Gastroesophageal sphincter (tissue), 3 donors: ENCODE data around the gene DNAJC22.

Source experiments
- POLR2A ChIP-seq, 2 donors: fragments of 450-650 bp; IDR thresholded peaks; one replicate each; pipeline ENCODE4 v1.6.1; 2017; ENCODE audit warnings: antibody characterized with exemption in 2 of 2, mild to moderate bottlenecking in 2 of 2, moderate library complexity in 1 of 2
- POLR2AphosphoS5 ChIP-seq: sonication (generic); formaldehyde crosslinking; IDR thresholded peaks from one replicate; pipeline ENCODE4 v1.6.1; 2017; ENCODE audit warnings: antibody characterized with exemption
- TF ChIP-seq, protein P1 (sequence below), 4 experiments: fragments of 200-600 bp in 2 of 4; fragments of 450-650 bp in 2 of 4; sonication (generic) in 1 of 4; IDR thresholded peaks; one replicate each; pipeline ENCODE4 v1.5.1; 2017 to 2019; ENCODE audit warnings: antibody characterized with exemption in 4 of 4, mild to moderate bottlenecking in 2 of 4, moderate library complexity in 2 of 4

DNA sequence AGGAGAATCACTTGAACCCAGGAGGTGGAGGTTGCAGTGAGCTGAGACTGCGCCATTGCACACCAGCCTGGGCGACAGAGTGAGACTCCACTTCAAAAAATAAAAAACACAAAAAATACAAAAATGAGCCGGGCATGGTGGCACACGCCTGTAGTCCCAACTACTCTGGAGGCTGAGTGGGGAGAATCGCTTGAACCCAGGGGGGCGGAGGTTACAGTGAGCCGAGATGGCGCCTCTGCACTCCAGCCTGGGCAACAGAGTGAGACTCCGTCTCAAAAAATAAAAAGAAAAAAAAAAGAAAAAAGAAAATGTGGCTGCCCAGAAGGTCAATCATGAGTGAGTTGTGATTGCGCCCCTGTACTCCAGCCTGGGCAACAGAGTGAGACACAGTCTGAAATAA lies 9.2 kb downstream of the DNAJC22 start:
- TF ChIP-seq POLR2A (IDR thresholded peaks at IDR 0.05) (no peak), POLR2AphosphoS5 (no peak)
- TF ChIP-seq, protein P1, sequence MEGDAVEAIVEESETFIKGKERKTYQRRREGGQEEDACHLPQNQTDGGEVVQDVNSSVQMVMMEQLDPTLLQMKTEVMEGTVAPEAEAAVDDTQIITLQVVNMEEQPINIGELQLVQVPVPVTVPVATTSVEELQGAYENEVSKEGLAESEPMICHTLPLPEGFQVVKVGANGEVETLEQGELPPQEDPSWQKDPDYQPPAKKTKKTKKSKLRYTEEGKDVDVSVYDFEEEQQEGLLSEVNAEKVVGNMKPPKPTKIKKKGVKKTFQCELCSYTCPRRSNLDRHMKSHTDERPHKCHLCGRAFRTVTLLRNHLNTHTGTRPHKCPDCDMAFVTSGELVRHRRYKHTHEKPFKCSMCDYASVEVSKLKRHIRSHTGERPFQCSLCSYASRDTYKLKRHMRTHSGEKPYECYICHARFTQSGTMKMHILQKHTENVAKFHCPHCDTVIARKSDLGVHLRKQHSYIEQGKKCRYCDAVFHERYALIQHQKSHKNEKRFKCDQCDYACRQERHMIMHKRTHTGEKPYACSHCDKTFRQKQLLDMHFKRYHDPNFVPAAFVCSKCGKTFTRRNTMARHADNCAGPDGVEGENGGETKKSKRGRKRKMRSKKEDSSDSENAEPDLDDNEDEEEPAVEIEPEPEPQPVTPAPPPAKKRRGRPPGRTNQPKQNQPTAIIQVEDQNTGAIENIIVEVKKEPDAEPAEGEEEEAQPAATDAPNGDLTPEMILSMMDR (IDR thresholded peaks at IDR 0.05) = no peak
